NCI-H187 treated with DMSO at 0.1 percent for 48 hours (cell line): ENCODE data around the gene CPNE4.

Experiments used
- DNase-seq: peaks from one replicate; lab custom pipeline; 2025; lab: John Stamatoyannopoulos, UW

Gene CPNE4

DNA sequence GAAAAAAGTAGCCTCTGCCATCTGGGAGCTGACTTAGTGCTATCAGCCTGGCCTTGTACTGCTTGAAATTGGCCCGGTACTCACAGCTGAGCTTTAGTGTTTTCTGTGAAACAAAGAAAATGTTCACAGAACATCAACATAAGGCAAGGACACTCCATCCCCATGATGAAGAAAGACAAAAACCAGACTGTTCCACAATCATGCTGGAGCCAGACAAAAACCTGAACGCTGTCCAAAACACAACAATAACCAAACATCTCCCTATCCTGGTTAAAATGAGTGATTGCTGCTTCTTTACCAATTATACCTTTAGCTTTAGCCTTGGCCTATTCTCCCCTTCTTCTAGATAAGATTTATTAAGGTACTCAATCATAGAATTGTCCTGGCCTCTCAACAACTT lies 153.9 kb downstream of the CPNE4 start:
- DNase-seq: no peak

DNA sequence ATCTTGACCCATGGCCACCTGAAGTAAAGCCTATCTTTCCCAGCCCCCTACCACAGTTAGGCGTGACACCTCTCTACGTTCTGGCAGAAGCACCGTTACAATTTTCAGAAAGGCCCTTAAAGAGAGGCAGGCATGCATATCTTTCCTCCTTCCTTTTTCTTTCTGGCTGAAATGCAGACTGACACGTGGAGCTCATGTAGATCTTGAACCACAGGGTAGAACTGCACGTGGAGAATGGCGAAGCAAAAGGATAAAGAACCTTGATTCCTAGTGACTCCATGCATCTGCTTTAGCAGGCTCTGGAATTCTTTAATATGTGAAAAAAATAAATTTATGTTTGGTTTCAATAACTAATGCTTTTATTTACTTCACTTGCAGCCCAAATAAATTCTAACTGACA lies 166.6 kb downstream of the CPNE4 start:
- no peak for DNase-seq

DNA sequence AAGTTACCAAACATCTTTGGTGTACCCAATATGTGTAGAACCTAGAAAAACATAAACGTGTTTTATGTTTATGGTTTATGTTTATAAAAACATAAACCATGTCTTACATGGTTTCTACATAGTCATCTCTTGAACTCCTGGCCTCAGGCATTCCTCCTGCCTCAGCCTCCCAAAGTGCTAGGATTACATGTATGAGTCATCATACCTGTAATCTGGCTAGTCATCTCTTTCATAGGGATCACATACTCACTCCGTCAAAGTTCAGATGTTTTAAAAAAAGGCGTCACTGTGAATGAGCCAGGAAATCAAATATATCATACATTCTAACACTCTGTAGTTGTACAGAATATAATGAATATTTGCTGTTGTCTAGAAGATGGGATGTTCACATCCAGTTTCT lies 178.6 kb downstream of the CPNE4 start:
- no peak for DNase-seq

DNA sequence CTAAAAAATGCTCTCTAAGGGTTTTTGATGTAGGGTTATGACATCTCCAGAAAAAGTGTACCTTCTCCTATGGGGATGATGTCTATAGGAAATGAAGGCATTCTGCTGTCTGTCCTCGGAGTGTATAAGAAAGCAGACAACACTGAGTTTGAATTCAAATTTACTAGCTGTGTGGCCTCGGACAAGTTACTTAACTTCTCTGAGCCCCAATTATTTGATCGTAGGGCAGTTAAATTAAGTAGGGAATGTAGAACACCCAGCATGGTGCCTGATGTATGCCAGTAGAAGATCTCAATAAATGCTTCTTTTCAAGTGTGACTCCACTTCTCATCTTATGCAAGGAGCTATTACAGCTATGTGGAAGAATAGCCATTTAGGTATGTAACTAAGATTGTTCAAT lies 184.6 kb downstream of the CPNE4 start:
- DNase-seq: no peak

DNA sequence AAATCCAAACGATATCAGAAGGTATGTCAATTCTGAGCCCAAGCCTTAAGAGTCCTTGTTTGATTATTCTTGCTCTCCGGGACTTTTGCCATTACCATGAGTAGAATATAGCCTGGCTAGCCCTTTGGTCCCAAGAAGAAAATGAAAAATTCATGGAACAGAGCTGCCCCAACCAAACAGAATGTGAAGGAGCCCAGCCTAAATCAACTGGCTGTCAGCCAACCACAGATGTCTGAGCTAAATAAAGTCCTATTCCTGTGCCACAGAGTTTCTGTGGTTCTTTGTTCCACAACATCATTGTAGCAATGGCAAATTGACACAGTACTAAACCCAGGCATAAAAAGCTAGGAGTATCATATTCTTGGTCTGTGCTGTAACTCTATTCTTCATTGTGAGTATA lies 185.2 kb downstream of the CPNE4 start:
- no peak for DNase-seq

DNA sequence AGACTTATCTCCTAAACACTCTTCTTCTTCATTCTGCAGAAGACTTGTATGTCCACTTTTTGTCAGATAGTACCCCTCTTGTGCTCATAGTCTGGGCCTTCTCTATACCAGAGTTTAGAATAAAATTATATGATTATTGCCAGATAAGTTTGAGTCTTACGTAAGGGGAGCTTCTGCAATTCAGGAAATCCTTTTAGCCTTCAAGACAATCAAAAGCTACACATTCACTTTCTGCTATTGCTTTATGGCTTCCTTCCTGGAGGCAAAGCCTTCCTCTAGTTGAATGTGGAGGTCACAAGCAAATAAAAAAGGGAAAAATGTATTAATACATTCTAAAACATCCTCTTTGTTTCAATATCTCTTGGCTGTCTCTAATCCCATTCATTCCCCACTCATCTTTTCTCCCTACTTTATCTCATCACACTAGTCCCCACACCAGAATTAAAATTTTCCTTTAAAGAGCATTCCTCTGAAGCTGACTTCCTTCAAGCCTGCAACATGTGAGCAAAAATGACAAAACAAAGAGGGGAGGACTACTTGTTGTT lies 186.8 kb downstream of the CPNE4 start:
- no peak for DNase-seq

DNA sequence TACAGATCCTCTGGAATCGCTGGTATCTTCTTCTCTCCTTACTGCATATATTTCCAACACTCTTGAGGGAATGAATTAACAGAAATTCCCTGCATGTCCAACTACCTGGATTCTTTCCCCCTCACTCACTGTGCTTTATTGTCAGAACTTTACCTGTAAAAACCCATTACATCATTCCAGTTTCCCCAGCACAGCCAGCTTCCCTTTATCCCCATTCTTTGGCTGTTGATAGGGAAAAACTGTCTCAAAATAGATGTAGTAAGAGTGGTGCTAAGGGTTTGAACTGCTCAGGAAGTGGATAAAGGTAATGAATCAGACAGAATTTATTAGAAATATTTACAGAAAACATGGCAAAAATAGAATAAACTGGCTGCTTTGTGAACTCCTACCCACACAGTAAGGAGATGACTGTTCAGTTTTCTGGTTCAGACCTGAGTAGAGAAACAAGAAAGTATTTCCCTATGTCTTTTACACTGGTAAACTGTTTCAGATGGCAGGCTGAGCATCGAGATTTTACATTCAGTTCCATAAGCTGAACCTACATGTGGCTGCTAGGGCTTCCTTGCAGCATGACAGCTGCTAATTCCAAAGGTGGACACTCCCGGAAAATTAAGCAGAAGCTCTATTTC lies 188.4 kb downstream of the CPNE4 start:
- no peak for DNase-seq

DNA sequence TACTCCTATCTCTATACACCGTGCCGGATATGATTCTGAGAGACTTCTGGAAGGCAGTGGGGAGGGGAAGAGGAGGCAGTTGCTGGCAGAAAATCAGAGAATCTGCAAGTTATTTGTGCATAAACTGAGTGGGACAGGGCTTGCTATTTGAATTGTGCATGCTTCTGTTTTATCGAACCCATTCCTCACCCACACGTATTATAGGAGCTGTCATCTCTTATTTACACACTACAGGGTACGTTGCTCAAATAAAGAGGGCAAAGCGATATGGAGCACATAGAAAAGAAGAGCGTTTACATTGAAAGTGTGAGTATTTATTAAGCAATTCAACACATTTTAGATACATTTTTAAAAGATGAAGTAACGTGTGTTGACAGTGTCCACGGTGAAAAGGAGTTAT lies 191.6 kb downstream of the CPNE4 start:
- DNase-seq: no peak

DNA sequence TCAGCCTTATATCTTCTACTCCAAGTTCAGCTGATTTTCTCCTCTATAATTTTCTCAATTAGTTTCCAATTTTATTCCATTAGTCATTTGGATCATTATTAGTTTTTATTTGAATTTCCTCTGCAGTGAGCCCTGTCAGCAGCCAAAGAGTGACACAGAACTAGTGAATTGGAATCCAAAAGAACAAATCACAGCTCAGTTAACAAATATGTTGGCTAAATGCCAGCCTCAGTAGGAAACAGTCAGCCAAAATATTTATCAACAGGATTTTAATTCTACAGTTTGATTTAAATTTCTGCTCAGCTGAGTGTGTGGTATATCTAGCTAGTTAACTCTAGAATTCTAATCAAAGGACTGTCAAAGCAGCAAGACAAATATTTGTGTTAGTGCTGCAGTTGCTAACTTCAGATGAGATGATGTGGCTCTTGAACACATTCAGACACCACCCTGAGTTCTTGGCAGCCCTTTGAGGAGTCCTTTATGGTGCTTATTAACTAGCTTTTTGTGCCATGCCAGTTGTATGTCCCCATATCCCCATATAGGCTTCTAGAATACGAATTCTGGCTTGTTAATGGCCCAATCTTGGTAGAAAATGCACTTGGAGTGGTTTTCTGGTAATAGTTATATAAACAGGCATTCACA lies 194.5 kb downstream of the CPNE4 start:
- no peak for DNase-seq

DNA sequence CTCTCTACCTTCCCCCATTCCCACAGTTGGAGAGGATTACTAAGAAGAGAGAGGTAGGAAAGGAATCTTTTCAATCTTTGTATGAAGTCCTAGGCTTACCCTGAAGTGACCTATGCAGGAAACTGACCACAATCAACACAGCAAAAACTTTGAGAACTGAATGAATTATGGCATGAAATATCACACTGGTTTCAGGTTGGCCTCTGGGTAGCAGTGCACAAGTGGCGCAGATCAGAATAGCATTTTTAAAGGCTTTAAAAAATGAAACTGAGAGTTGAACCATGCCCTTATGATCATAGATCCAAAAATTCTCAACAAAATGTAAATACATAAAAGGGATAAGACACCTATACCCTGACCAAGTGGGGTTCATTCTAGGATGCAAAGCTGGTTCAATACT lies 198.9 kb downstream of the CPNE4 start:
- DNase-seq: no peak

DNA sequence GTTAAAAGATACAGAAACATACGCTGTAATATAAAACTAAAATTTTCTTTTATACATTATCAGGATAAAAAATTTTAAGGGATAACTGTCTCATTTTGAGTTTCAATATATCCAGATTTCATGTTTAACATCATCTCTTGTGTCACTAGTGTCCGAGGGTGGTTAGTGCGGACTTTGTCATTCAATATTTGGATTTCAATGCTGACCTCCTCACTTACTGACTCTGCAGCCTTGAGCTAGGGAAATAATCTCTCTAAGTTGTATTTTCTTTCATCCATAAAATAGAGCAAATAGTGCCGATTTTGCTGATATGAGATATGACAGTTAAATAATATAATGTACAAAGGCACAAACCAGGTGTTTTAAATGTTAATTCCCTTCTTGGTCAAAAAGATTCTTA lies 203.2 kb downstream of the CPNE4 start:
- no peak for DNase-seq

DNA sequence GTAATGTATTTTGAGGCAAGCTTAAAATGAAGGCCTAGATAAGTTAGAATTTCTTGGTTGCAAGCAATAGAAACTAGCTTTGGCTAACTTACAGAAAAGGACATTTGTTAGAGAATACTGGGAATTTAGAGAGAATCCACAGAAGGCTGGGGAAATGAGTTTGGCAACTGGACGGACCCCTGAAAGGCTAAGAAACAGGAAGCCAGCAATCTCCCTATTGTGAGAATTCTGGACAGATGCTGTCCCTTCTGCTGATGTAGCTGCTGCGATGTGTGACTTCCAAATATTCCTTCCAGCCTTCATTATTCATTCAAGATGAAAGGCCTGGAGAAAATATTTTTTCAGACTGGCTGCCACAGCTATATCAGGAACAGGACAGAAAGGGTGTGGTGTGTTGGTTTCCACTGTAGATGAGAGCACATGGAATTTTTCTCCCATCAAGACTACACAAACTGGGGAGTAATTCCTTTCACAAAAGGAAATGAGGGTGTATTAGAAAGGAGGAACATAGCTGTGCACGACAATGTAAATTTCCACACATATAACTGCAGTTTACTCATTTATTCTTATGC lies 213.5 kb downstream of the CPNE4 start:
- no peak for DNase-seq

DNA sequence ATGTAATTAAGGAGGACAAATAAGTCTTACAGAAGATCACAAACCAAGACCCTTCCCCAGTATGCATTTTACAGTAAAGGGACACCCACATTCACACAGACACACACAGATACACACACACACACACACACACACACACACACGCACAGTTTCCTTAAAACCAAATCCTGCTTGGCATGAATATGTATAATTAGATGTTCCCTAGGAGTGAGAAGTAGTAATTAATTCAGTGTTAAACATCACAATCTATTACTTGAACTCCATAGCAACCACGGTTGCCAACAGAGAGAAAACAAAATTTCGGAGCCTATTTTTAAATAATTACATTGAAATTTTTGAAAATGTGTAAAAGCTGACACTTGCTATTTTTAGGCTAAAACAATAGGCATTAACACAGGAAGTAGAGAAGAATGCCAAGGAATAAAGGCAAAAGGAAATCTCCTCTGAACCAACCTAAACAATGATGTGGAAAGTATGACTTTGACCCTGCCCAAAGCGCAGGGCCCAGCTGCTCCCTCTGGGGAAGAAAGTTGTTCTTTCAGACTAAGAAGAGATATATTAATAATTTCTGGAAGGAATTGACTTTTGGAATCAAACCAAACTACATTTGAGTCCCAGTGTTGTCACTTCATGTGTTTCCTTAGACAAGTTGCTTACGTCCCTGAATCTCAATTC lies 215.3 kb downstream of the CPNE4 start:
- DNase-seq: no peak

DNA sequence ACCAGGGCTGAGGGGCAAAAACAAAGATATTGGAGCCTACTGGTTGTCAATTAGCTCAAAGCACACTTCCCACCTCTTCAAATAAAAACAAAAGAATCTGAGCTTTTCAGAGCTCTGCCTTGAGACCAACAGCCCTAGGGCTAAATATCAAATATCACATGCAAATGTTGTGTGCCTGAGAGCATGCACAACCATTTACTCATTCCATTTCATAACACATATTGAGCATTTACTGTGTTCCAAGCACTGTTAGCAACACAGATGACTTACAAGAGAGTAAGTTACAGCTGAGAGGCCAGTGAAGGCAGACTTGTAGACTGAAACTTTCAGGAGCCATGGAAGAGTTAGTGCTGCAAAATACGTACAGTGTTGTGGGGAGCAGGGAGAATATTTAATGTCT lies 222.4 kb downstream of the CPNE4 start:
- no peak for DNase-seq

DNA sequence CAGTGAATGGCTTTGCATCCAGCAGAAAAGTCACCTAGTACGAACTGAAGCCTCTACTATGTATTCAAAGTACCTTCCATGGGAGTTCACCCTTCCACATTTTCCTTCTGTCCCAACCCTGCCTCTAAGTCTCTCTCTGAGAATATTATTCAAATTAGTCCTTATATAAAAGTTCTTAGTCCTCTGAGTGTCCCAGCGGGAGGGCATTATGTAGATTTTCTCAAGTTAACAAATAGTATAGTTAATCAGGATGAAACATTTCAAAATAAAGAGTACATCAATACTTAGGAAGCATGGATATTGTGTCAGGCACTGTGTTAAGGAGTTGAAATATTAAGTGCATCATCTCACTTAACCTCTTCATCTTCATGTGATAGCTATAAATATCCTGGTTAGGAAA lies 223.3 kb downstream of the CPNE4 start:
- DNase-seq: no peak

DNA sequence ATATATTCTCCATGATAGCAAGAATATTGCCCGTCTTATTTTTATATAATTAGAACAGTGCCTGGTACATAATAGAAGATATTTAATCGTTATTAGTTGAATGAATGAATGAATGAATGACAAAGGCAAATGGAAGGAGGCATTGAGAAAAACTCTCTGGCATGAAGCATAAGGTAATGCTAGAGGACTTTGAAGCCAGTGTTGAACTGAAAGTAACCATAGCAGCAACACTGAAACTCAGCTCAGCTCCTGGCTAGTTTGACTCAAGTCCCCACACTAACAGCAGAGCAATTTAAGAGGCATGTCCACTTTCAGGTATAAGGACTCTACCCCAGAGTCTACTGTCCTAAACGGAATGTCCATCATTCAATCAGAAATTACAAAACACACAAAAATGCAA lies 227.0 kb downstream of the CPNE4 start:
- DNase-seq: no peak

DNA sequence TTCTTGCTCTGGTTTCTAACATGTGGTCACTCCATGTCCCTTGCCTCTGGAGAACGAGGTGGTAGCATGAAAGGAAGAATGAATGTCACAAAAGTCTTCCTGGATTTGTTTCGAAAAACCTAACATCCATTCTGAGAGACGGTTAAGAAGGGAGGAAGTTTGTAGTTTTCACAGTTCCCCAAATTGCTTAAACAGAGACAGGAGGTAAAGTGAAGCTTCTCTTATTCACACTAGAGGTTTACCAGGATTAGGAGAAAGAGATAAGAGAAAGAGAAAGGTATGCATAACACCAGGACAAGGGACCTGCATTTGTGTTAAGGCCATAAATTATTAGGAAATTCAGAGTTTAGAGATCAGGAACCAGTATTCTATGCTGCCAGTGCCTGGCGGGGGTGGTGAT lies 228.1 kb downstream of the CPNE4 start:
- no peak for DNase-seq

DNA sequence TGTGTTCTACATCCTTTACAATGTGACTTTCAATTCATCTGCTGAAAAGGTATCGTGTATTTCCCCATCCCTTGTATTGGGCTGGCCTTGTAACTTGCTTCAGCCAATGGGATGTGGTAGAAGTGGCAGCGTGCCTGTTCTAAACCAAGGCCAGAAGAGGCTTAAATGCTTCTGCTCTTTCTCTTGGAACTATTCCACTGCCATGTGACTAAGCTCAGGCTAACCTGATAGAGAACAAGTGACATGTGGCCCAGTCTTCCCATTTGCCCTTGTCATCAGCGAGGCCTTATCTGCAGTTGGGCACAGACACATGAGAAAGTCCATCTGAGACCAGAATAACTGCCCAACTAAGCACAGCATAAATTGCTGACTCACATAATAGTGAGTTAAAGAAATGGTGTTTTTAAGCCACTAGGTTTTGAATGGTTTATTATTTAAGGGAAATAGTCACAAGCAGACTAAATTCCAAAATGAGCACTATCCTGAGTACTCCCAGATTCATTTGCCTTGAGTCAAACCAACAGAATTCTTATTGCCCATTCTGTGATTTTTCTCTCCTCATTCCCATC lies 230.2 kb downstream of the CPNE4 start:
- no peak for DNase-seq

DNA sequence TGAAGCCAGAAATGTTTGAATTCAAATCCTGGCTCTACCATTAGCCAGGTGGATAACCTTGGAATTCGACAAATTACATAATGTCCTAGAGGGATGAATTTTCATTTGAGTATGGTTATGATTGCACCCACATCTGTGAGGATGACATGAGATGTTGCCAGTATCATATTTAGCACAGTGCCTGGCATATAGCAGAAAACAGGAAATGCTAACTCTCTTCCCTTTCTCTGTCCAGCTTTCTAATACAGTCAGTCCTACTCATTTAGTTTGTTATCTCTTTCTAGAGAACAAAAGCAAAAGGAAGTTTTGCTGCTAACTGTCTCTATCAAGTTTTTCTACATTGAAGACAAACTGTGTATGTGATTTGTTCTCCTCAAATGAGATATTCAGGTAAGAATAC lies 231.7 kb downstream of the CPNE4 start:
- DNase-seq: no peak

DNA sequence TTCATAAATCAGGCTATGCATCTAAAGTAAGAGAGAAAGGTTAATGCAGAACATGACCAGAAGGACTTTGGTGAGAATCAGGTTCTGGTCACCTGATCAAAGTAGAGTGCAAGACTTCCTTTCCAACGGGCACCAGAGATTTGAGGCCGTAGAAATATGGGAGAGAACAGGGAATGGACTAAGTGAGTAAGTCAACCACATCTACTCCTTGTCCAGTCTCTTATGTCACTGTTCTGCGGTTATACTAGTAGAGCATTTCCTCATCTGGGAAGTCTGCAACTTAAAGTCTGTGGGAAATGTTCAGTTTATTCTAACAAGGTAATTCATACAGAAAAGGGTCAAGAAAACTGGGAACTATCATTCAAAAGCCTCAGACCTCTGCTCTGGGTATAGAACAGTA lies 232.8 kb downstream of the CPNE4 start:
- DNase-seq: no peak

DNA sequence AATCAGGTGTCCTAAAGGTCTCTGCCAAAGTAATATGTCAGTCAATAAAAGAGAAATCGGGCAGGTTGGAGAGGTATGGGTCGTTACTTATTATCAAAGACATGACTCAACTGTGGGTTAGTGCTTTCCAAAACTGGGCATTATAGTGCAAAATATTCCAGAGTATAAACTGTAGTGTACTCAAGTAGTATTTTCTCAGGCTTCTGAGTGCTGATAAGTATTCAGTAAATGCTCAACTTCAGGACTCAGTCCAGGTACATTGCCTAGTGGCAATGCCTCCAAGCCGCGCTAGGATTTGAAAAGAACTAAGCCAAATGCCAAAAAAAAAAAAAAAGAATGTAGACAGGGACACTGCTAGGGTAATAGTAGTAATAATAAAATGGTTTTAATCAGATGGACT lies 233.2 kb downstream of the CPNE4 start:
- DNase-seq: no peak

DNA sequence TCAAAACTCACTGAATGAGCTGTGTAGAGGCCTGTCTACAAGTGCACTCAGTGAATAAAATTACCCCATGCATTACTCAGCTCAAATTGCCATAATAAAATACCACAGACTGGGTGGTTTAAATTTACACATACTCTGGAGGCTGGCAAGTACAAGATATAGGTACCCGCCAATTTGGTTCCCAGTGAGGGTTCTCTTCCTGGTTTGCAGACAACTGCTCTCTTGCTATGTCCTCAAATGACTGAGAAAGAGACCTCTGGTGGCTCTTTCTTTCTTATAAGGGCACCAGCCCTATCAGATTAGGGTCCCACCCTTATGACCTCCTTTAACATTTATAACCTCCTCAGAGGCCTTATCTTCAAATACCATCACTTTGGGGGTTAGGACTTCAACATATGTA lies 237.0 kb downstream of the CPNE4 start:
- no peak for DNase-seq
